Fibroblast of the conjunctiva (primary cell): ENCODE measurements around the gene CCDC158.
"Not testable (repeated sequence)": the region's sequence is repeated elsewhere in the genome, so short reads cannot be mapped to it uniquely, and the experiment has no call there.

Experiments
- DNase-seq: peaks from one replicate; pipeline ENCODE4 v3.0.0-alpha.2; 2010; ENCODE audit warnings: low read depth

Gene CCDC158

GRCh38 chr4:76429636-76430035 lies 8.7 kb upstream of the CCDC158 start:
- DNase-seq = no peak

- DNase-seq = no peak
Measured at GRCh38 chr4:76426272-76426671, 5.3 kb upstream of the CCDC158 start.

DNA sequence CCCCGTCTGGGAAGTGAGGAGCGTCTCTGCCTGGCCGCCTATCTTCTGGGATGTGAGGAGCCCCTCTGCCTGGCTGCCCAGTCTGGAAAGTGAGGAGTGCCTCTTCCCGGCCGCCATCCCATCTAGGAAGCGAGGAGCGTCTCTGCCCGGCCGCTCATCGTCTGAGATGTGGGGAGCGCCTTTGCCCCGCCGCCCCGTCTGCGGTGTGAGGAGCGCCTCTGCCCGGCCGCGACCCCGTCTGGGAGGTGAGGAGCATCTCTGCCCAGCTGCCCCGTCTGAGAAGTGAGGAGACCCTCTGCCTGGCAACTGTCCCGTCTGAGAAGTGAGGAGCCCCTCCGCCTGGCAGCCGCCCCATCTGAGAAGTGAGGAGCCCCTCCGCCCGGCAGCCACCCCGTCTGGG lies 2.2 kb upstream of the CCDC158 start:
- DNase-seq = not testable (repeated sequence)

DNA sequence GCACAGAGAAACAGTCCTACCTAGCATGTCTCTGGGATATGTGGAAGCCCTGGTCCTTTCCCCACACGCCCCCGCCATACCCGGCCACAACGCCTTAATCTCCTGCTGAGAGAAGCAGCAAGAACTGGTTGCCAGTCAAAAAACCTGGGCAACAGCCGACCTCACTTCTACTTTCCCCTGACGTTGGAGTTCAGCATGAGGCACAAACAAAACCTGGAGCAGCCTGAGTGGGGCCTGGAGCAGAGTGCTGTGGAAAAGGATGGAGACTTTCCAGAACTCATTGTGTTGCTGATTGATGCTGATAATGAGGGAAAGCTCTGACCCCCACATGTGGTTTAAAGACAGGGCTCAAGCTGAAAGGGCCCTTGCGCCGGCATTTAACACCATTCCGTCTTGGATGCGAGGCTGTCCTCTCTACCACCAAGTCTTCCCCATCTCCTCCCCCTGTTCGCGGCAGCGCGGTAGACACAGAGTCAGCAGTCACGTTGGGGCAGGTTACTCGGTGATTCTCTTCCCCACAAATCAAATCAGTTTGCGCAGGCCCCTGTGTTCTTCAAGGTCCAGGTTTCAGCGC lies 666 bp downstream of the CCDC158 start:
- DNase-seq = no peak

GRCh38 chr4:76410636-76411035 lies 10.3 kb downstream of the CCDC158 start:
- DNase-seq = no peak

GRCh38 chr4:76407440-76408119 lies 13.4 kb downstream of the CCDC158 start:
- DNase-seq = no peak

- no peak for DNase-seq
Measured at GRCh38 chr4:76406081-76406480, 14.9 kb downstream of the CCDC158 start.

GRCh38 chr4:76401654-76402053 lies 19.3 kb downstream of the CCDC158 start:
- DNase-seq = no peak

- no peak for DNase-seq
Measured at GRCh38 chr4:76388160-76388908, 32.6 kb downstream of the CCDC158 start.

GRCh38 chr4:76386566-76387305 lies 34.2 kb downstream of the CCDC158 start:
- DNase-seq = no peak

GRCh38 chr4:76385974-76386373 lies 35.0 kb downstream of the CCDC158 start:
- no peak for DNase-seq

DNA sequence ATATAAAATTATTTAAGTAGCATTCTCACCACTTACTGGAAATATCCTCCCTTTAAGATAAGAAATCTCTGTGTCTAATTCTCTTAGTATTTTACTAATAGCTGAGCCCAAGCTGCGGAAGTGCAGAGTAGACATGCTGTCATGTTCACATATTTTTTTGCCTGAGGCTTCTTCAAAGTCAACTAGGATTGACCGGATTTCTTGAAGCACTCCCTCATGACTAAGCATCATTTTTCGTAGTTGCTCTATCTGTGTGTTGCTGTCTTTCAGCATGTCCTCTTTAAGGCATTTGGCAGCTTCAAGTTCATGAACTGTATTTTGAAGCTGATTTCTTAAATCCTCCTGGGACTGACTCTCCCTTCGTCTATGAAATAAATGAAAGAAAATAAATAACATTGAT lies 36.9 kb downstream of the CCDC158 start:
- DNase-seq = no peak

- DNase-seq = no peak
Measured at GRCh38 chr4:76383001-76383400, 37.9 kb downstream of the CCDC158 start.

- no peak for DNase-seq
Measured at GRCh38 chr4:76381986-76382385, 39.0 kb downstream of the CCDC158 start.

DNA sequence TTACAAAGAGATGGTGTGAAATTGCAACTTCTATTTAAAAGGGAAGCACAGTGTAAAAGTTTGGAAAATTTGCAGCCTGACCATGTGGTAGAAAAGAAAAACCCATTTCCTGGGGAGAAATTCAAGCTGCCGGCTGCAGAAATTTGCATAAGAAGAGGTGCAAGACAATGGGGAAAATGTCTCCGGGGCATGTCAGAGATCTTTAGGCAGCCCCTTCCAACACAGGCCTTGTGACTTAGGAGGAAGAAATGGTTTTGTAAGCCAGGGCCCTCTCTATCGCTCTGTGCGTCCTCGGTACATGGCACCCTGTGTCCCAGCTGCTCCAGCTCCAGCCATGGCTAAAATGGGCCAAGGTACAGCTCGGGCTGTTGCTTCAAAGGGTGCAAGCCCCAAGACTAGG lies 40.4 kb downstream of the CCDC158 start:
- no peak for DNase-seq

DNA sequence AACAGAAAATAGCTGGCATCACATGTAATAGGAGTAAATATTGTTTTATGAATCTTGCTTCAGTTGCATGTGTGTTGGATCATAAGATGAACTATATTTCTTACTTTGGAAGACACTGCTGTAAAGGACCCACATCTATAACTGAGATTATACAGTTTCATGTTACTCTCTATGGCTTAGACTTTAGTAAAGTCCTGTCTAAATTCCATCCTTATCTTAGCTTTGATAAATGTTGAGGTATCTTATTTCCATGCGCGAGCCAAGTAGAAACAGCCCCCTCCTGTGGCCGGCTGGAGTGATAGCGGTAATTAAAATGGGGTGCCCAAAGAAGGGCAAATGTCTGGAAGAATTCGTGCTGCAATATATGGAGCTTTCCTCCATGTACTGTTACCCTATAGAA lies 43.0 kb downstream of the CCDC158 start:
- DNase-seq = no peak

DNA sequence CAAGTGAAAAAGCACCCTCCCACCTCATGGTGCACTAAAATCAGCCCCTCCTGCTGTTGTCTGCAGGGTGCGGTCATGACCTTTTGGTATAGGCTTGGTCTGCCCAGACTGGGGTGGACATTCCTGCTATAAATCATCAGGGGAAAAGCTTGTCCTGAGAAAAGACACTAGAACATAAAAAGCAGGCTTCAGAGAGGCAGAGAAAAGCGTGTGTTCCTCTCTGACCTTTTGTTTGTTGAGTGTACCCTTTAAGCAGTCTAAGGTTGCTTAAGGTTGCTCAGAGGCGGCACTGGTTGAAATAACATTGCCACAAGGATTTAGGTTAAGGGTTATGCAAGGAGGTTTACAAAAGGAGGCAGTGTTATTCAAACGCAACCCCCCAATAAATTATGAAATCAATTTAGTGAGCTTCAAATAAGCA lies 43.5 kb downstream of the CCDC158 start:
- no peak for DNase-seq

GRCh38 chr4:76376534-76376933 lies 44.4 kb downstream of the CCDC158 start:
- DNase-seq = no peak

- DNase-seq = no peak
Measured at GRCh38 chr4:76375703-76376102, 45.2 kb downstream of the CCDC158 start.

- DNase-seq = no peak
Measured at GRCh38 chr4:76374798-76375197, 46.1 kb downstream of the CCDC158 start.

DNA sequence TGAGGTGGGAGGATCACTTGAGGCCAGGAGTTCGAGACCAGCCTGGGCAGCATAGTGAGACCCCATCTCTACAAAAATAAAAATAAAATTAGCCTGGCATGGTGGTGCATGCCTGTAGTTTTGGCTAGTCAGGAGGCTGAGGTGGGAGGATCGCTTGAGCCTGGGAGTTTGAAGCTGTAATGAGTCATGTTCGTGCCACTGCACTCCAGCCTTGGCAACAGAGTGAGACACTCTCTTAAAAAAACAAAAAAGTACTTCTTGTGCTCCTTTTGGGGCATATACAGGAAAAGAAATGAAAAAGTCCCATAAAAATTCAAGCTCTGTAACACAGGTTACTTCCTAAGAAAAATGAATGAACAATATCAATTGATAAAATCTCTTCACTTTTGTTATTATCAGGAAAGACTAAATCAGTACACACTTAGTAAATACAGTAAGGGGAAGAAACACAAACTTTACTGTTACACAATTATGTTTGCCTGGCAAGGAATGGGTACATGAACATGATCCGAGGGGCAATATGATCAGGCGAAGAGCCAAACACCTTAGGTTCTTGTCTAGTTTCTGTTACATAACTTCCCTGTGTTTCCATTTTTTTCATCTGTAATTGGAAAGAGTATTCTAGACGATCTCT lies 46.9 kb downstream of the CCDC158 start:
- no peak for DNase-seq

- DNase-seq = no peak
Measured at GRCh38 chr4:76366737-76367136, 54.2 kb downstream of the CCDC158 start.
